Panc1 (cell line): ENCODE measurements around the gene AFG3L2. TPM values are rescaled to one million over a fixed set of nuclear protein-coding genes. Genes with fewer than 3 reads are reported as not detected.

ENCODE experiments used
- ATAC-seq: fragments of 200-7000 bp; cut with Tn5 transposase; 2 replicates; pipeline ENCODE4 v1.9.1; 2020; ENCODE audit warnings: mild to moderate bottlenecking, moderate library complexity
- BruUV-seq: library from RNA; stranded (reverse); fragments of 400-500 nt; replicated peaks from 2 replicates; lab custom pipeline; 2021; lab: Mats Ljungman, UMichigan
- CTCF ChIA-PET: fragments of 300-600 bp; sonication (Branson Sonifier 250); formaldehyde crosslinking; loops from one replicate; lab custom pipeline; 2022; ENCODE audit warnings: antibody characterized with exemption; lab: Charles Lee
- POLR2A ChIA-PET: fragments of 300-600 bp; sonication (Branson Sonifier 250); formaldehyde crosslinking; loops from one replicate; lab custom pipeline; 2022; ENCODE audit warnings: antibody characterized with exemption; lab: Charles Lee
- DNase-seq: peaks from one replicate; pipeline ENCODE4 v3.0.0-alpha.2; 2010; ENCODE audit warnings: low read depth, low spot score
- H3K27ac ChIP-seq: 2 replicates; pipeline ENCODE4 v1.5.1; 2011; ENCODE audit warnings: mild to moderate bottlenecking, low read length, inconsistent platforms
- H3K27me3 ChIP-seq: fragments of 200-500 bp; sonication (Bioruptor generic); 2 replicates; pipeline ENCODE4 v1.6.0; 2014; ENCODE audit warnings: low read length, inconsistent platforms; ENCODE audit not compliant: control insufficient read depth, insufficient read depth
- H3K36me3 ChIP-seq: fragments of 200-500 bp; sonication (Bioruptor generic); 2 replicates; pipeline ENCODE4 v1.5.1; 2014; ENCODE audit warnings: inconsistent platforms, mild to moderate bottlenecking, low read length, moderate library complexity; ENCODE audit not compliant: control insufficient read depth, insufficient read depth
- H3K4me1 ChIP-seq: 2 replicates; pipeline ENCODE4 v1.5.1; 2011; ENCODE audit warnings: inconsistent platforms, mild to moderate bottlenecking, low read length, moderate library complexity; ENCODE audit not compliant: control insufficient read depth, insufficient read depth
- H3K4me3 ChIP-seq, 2 experiments: 2 replicates each; pipeline ENCODE4 v1.5.1; 2011 to 2012; ENCODE audit warnings: low read depth in 2 of 2, low read length in 2 of 2, mild to moderate bottlenecking in 2 of 2, inconsistent platforms in 1 of 2, moderate library complexity in 1 of 2
- H3K9me3 ChIP-seq: fragments of 200-500 bp; sonication (Bioruptor generic); 2 replicates; pipeline ENCODE4 v1.5.1; 2014; ENCODE audit warnings: low read depth, mild to moderate bottlenecking, inconsistent platforms, low read length, moderate library complexity; ENCODE audit not compliant: control insufficient read depth, insufficient read depth
- CTCF ChIP-seq: fragments of 450-650 bp; IDR thresholded peaks from 2 replicates; pipeline ENCODE4 v1.5.1; 2017; ENCODE audit warnings: mild to moderate bottlenecking
- POLR2AphosphoS5 ChIP-seq: IDR thresholded peaks from 2 replicates; pipeline ENCODE4 v1.6.1; 2012; ENCODE audit warnings: mild to moderate bottlenecking, low read depth, low read length, moderate library complexity
- REST ChIP-seq, 2 experiments: IDR thresholded peaks; 2 replicates each; pipeline ENCODE4 v1.6.1; 2011 to 2012; ENCODE audit warnings: low read depth in 2 of 2, control low read depth in 1 of 2, low read length in 1 of 2, mild to moderate bottlenecking in 1 of 2, moderate library complexity in 1 of 2; ENCODE audit not compliant: insufficient read depth in 1 of 2
- SIN3A ChIP-seq: IDR thresholded peaks from 2 replicates; pipeline ENCODE4 v1.6.1; 2012; ENCODE audit warnings: low read depth, mild to moderate bottlenecking, low read length, moderate library complexity, borderline replicate concordance; ENCODE audit not compliant: insufficient read depth
- TCF7L2 ChIP-seq: IDR thresholded peaks from 2 replicates; pipeline ENCODE4 v1.6.1; 2011; ENCODE audit warnings: mild to moderate bottlenecking, low read depth, low read length, inconsistent platforms
- in situ Hi-C: cut with HindIII; loops from 2 replicates; pipeline ENCODE4 v1.10.0; 2016; ENCODE audit warnings: low sequenced_read_pairs, low pct_unique_long_range_greater_than_20kb
- intact Hi-C: fragments of 100-400 bp; cut with micrococcal nuclease; formaldehyde crosslinking; loops from one replicate; pipeline ENCODE4 v1.10.0; 2022; ENCODE audit not compliant: unreplicated experiment
- total RNA-seq: library from RNA; stranded (reverse); gene quantifications from one replicate; pipeline ENCODE4 v1.2.1, GENCODE V29; 2021; ENCODE audit not compliant: unreplicated experiment

Gene AFG3L2
- total RNA-seq, 1 experiment from 2014 or later = 58.0 TPM

DNA sequence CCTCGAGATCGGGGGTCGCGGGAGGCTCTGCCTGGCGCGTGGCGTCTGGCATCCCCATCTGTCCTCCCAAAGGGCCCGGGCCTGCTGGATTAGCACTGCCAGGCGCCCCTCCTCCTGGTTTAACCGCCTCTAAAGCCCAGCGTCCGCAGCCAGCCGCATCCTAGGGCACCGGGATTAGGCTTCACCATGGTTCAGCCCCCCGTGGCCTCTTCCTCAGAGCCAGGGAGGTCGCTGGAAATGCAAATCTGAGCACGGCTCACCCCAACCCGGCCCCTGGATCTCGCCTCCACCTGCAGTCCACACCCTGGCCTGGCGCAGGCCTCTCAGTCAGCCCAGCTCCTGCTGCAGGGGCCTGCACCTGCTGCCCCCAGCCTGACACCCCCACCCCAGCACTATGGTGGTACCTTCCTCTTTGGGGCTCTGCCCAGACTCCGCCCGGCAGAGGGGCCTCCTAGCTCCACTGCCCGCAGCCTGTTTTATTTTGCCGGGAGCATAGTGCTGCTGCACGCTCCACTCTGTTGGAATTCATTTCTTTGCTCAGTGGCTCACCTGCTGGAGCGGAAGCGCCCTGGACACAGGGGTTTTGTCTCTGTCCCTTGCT is 43.9 kb upstream of the AFG3L2 start:
- Histone ChIP-seq H3K9me3 (no peaks in the 10 kb centered on the region), H3K27ac (no peak overlapping the region), H3K4me3 (no peak overlapping the region), H3K27me3 (no peaks in the 10 kb centered on the region), H3K4me1 (peaks cover 4% of the 10 kb centered on the region; the same call in 1 of the 2 replicates), H3K36me3 (no peaks in the 10 kb centered on the region)
- no TSS peak for BruUV-seq
- ATAC-seq (peak; percentile 46), DNase-seq (no peak)
- in situ Hi-C loops = no loop called here
- intact Hi-C loops = no loop called here
- no peak for TF ChIP-seq SIN3A
- TF ChIP-seq CTCF = no peak
- ChIA-PET CTCF (no interaction called here), POLR2A (no interaction called here)

- no peak for TF ChIP-seq REST (IDR thresholded peaks at IDR 0.05; ENCODE audit: insufficient read depth in 1 of 2, low read depth in 2 of 2, low read length in 1 of 2)
- TF ChIP-seq CTCF = no peak
- TF ChIP-seq POLR2AphosphoS5 = no peak
- TF ChIP-seq SIN3A = no peak
- TF ChIP-seq TCF7L2 = no peak
These were observed 40.7 kb upstream of the AFG3L2 start for GRCh38 chr18:12417687-12418086.

More at GRCh38 chr18:12417687-12418086, 40.7 kb upstream of the AFG3L2 start:
- intact Hi-C loops (no loop called here), in situ Hi-C loops (no loop called here)
- ATAC-seq (no peak), DNase-seq (no peak)
- CTCF ChIA-PET = no interaction called here
- no peak overlapping the region for H3K27ac ChIP-seq
- POLR2A ChIA-PET = no interaction called here
- no peaks in the 10 kb centered on the region for H3K36me3 ChIP-seq
- H3K4me3 ChIP-seq = no peak overlapping the region
- H3K4me1 ChIP-seq = peaks cover 4% of the 10 kb centered on the region; the same call in 1 of the 2 replicates
- no peaks in the 10 kb centered on the region for H3K27me3 ChIP-seq
- BruUV-seq = no TSS peak
- H3K9me3 ChIP-seq = no peaks in the 10 kb centered on the region
